ENCODE results near the gene HYCC1. TPM values are rescaled to one million over a fixed set of nuclear protein-coding genes. Genes with fewer than 3 reads are reported as not detected.

Gene HYCC1
- total RNA-seq, 4 donors from 2014 or later = 26.9 to 147 (median 72.0) TPM

- TF ChIP-seq POLR2A (IDR thresholded peaks at IDR 0.05) (no peak), CTCF (IDR thresholded peaks at IDR 0.05 in 4 of 5, conservative IDR thresholded peaks at IDR 0.05 in 1 of 5) (no peak)
- DNase-seq = no peak
- ATAC-seq = no peak
- in situ Hi-C loops (cut with MboI; ENCODE audit: low sequenced_read_pairs in 4 of 4) (no loop called here), intact Hi-C loops (cut with DNase I; ENCODE audit: low total_unique reads) (no loop called here)
- Histone ChIP-seq H3K9me3 (no peaks in the 10 kb centered on the region), H3K27me3 (no peaks in the 10 kb centered on the region), H3K4me1 (peaks cover 2 to 20% of the 10 kb centered on the region in 2 donors), H3K27ac (no peak overlapping the region), H3K36me3 (no peaks in the 10 kb centered on the region), H3K4me3 (no peak overlapping the region)
These were observed 7.7 kb upstream of the HYCC1 start for GRCh38 chr7:23021596-23021995.

GRCh38 chr7:23020742-23021401 lies 6.9 kb upstream of the HYCC1 start:
- Histone ChIP-seq H3K4me3 (no peak overlapping the region), H3K36me3 (no peaks in the 10 kb centered on the region), H3K27ac (peak overlapping the region in 3 of 4 donors; percentile 38 to 42 (median 41)), H3K27me3 (no peaks in the 10 kb centered on the region), H3K9me3 (no peaks in the 10 kb centered on the region), H3K4me1 (peaks cover 2 to 15% of the 10 kb centered on the region in 2 donors)
- no peak for TF ChIP-seq CTCF (IDR thresholded peaks at IDR 0.05 in 4 of 5, conservative IDR thresholded peaks at IDR 0.05 in 1 of 5)
- TF ChIP-seq POLR2A (IDR thresholded peaks at IDR 0.05) = no peak
- in situ Hi-C loops (cut with MboI; ENCODE audit: low sequenced_read_pairs in 4 of 4) (no loop called here), intact Hi-C loops (cut with DNase I; ENCODE audit: low total_unique reads) (no loop called here)
- DNase-seq = peak in 1 of 2 donors; percentile 27
- peak; percentile 78 to 84 for ATAC-seq

GRCh38 chr7:23018750-23019149 lies 4.8 kb upstream of the HYCC1 start:
- intact Hi-C loops (cut with DNase I; ENCODE audit: low total_unique reads) (no loop called here), in situ Hi-C loops (cut with MboI; ENCODE audit: low sequenced_read_pairs in 4 of 4) (no loop called here)
- TF ChIP-seq POLR2A (IDR thresholded peaks at IDR 0.05) (no peak), CTCF (IDR thresholded peaks at IDR 0.05 in 4 of 5, conservative IDR thresholded peaks at IDR 0.05 in 1 of 5) (no peak)
- no peaks in the 10 kb centered on the region for H3K9me3 ChIP-seq
- H3K27ac ChIP-seq = no peak overlapping the region
- peaks cover 6 to 8% of the 10 kb centered on the region in 2 donors for H3K4me1 ChIP-seq
- H3K36me3 ChIP-seq = no peaks in the 10 kb centered on the region
- no peaks in the 10 kb centered on the region for H3K27me3 ChIP-seq
- ATAC-seq (no peak), DNase-seq (no peak)
- no peak overlapping the region for H3K4me3 ChIP-seq

- no peak overlapping the region for H3K4me3 ChIP-seq
- H3K4me1 ChIP-seq = peaks cover 11 to 14% of the 10 kb centered on the region in 2 donors
- DNase-seq = no peak
- no peak for ATAC-seq
- no peak overlapping the region for H3K27ac ChIP-seq
- intact Hi-C loops (cut with DNase I; ENCODE audit: low total_unique reads) (no loop called here), in situ Hi-C loops (cut with MboI; ENCODE audit: low sequenced_read_pairs in 4 of 4) (no loop called here)
- TF ChIP-seq POLR2A (IDR thresholded peaks at IDR 0.05) (no peak), CTCF (IDR thresholded peaks at IDR 0.05 in 4 of 5, conservative IDR thresholded peaks at IDR 0.05 in 1 of 5) (no peak)
- H3K36me3 ChIP-seq = no peaks in the 10 kb centered on the region
- no peaks in the 10 kb centered on the region for H3K9me3 ChIP-seq
- no peaks in the 10 kb centered on the region for H3K27me3 ChIP-seq
These were observed 3.4 kb upstream of the HYCC1 start for GRCh38 chr7:23017309-23017708.

All from gastrocnemius medialis (tissue), 4 donors.